Measurements from ENCODE around the gene GABRD.
"Not testable (repeated sequence)": the region's sequence is repeated elsewhere in the genome, so short reads cannot be mapped to it uniquely, and the experiment has no call there.

GABRD gene

GRCh38 chr1:2019172-2019543, at the start of gene GABRD:
GABRD (plus strand) TSS chr1:2019345; CDS start chr1:2019424, 79 bp downstream.
- DNase-seq: peak; percentile 60

- DNase-seq: no peak
Observed at GRCh38 chr1:1969505-1969900, 49.6 kb upstream of the GABRD start.

GRCh38 chr1:1969953-1970716, 49.0 kb upstream of the GABRD start:
- no peak for DNase-seq

- no peak for DNase-seq
Observed at GRCh38 chr1:1971017-1971416, 48.1 kb upstream of the GABRD start.

- DNase-seq: no peak
Observed at GRCh38 chr1:1971688-1972087, 47.5 kb upstream of the GABRD start.

- DNase-seq: peak; percentile 34
Observed at GRCh38 chr1:1972976-1973715, 46.0 kb upstream of the GABRD start.

- DNase-seq: no peak
Observed at GRCh38 chr1:1973716-1974642, 45.2 kb upstream of the GABRD start.

GRCh38 chr1:1974834-1975233, 44.3 kb upstream of the GABRD start:
- DNase-seq: no peak

GRCh38 chr1:1975535-1975934, 43.6 kb upstream of the GABRD start:
- DNase-seq: no peak

- DNase-seq: no peak
Observed at GRCh38 chr1:1976031-1976430, 43.1 kb upstream of the GABRD start.

GRCh38 chr1:1978108-1978507, 41.0 kb upstream of the GABRD start:
- DNase-seq: no peak

GRCh38 chr1:1978690-1979481, 40.3 kb upstream of the GABRD start:
- not testable (repeated sequence) for DNase-seq

- no peak for DNase-seq
Observed at GRCh38 chr1:1979482-1980165, 39.5 kb upstream of the GABRD start.

GRCh38 chr1:1980467-1981141, 38.5 kb upstream of the GABRD start:
- DNase-seq: no peak

GRCh38 chr1:1981142-1981500, 38.0 kb upstream of the GABRD start:
- no peak for DNase-seq

GRCh38 chr1:1981631-1982327, 37.4 kb upstream of the GABRD start:
- DNase-seq: not testable (repeated sequence)

- DNase-seq: no peak
Observed at GRCh38 chr1:1982379-1983232, 36.5 kb upstream of the GABRD start.

- no peak for DNase-seq
Observed at GRCh38 chr1:1984560-1985070, 34.5 kb upstream of the GABRD start.

- no peak for DNase-seq
Observed at GRCh38 chr1:1985375-1986050, 33.6 kb upstream of the GABRD start.

Data from eye (tissue), 1 donor.